ENCODE results near the gene GALNT2. TPM values are rescaled to one million over a fixed set of nuclear protein-coding genes. Genes with fewer than 3 reads are reported as not detected.

Gene GALNT2
- total RNA-seq, 1 experiment from 2014 or later, result 114 TPM

- H3K27me3 Mint-ChIP-seq (ENCODE audit: insufficient read depth, unreplicated experiment), result no peaks in the 10 kb centered on the region
- ChIA-PET POLR2A (no interaction called here), CTCF (interaction anchor here (0.6 to 3.6 kb wide), 7 partner anchors 11 to 613 kb away, joined by 3 to 16 read pairs (median 4); no protein-coding TSS in a partner anchor)
- no peak overlapping the region for H3K4me3 Mint-ChIP-seq (ENCODE audit: unreplicated experiment)
- H3K9me3 Mint-ChIP-seq (ENCODE audit: unreplicated experiment), result no peaks in the 10 kb centered on the region
- H3K36me3 Mint-ChIP-seq (ENCODE audit: insufficient read depth, unreplicated experiment), result peaks cover 33% of the 10 kb centered on the region
- no peaks in the 10 kb centered on the region for H3K4me1 Mint-ChIP-seq (ENCODE audit: insufficient read depth, unreplicated experiment)
- H3K27ac Mint-ChIP-seq (ENCODE audit: low read depth, unreplicated experiment), result no peak overlapping the region
- no peak for DNase-seq (ENCODE audit: unreplicated experiment)
- intact Hi-C loops (cut with micrococcal nuclease), result no loop called here
- no peak for TF ChIP-seq CTCF (IDR thresholded peaks at IDR 0.05; ENCODE audit: unreplicated experiment)
- BruUV-seq (replicated peaks), result no TSS peak
These were observed 204.4 kb downstream of the GALNT2 start for GRCh38 chr1:230271300-230272035.

- intact Hi-C loops (cut with micrococcal nuclease), result no loop called here
- H3K27me3 Mint-ChIP-seq (ENCODE audit: insufficient read depth, unreplicated experiment), result no peaks in the 10 kb centered on the region
- no peaks in the 10 kb centered on the region for H3K9me3 Mint-ChIP-seq (ENCODE audit: unreplicated experiment)
- no peak for TF ChIP-seq CTCF (IDR thresholded peaks at IDR 0.05; ENCODE audit: unreplicated experiment)
- POLR2A ChIA-PET, result no interaction called here
- no TSS peak for BruUV-seq (replicated peaks)
- DNase-seq (ENCODE audit: unreplicated experiment), result no peak
- peaks cover 34% of the 10 kb centered on the region for H3K36me3 Mint-ChIP-seq (ENCODE audit: insufficient read depth, unreplicated experiment)
- no peaks in the 10 kb centered on the region for H3K4me1 Mint-ChIP-seq (ENCODE audit: insufficient read depth, unreplicated experiment)
- H3K4me3 Mint-ChIP-seq (ENCODE audit: unreplicated experiment), result no peak overlapping the region
- CTCF ChIA-PET, result interaction anchor here (3.6 kb wide), 1 partner anchor 611 kb away, joined by 16 read pairs; no protein-coding TSS in a partner anchor
- no peak overlapping the region for H3K27ac Mint-ChIP-seq (ENCODE audit: low read depth, unreplicated experiment)
These were observed 205.5 kb downstream of the GALNT2 start for GRCh38 chr1:230272557-230272956.

- no TSS peak for BruUV-seq (replicated peaks)
- POLR2A ChIA-PET, result no interaction called here
- H3K27me3 Mint-ChIP-seq (ENCODE audit: insufficient read depth, unreplicated experiment), result no peaks in the 10 kb centered on the region
- no peak overlapping the region for H3K4me3 Mint-ChIP-seq (ENCODE audit: unreplicated experiment)
- no peaks in the 10 kb centered on the region for H3K4me1 Mint-ChIP-seq (ENCODE audit: insufficient read depth, unreplicated experiment)
- H3K36me3 Mint-ChIP-seq (ENCODE audit: insufficient read depth, unreplicated experiment), result peaks cover 34% of the 10 kb centered on the region
- no peak overlapping the region for H3K27ac Mint-ChIP-seq (ENCODE audit: low read depth, unreplicated experiment)
- TF ChIP-seq CTCF (IDR thresholded peaks at IDR 0.05; ENCODE audit: unreplicated experiment), result no peak
- CTCF ChIA-PET, result interaction anchor here (1.3 kb wide), 1 partner anchor 612 kb away, joined by 9 read pairs; no protein-coding TSS in a partner anchor
- intact Hi-C loops (cut with micrococcal nuclease), result no loop called here
- no peak for DNase-seq (ENCODE audit: unreplicated experiment)
- no peaks in the 10 kb centered on the region for H3K9me3 Mint-ChIP-seq (ENCODE audit: unreplicated experiment)
These were observed 206.2 kb downstream of the GALNT2 start for GRCh38 chr1:230273141-230273710.

- DNase-seq (ENCODE audit: unreplicated experiment), result no peak
- POLR2A ChIA-PET, result no interaction called here
- no TSS peak for BruUV-seq (replicated peaks)
- intact Hi-C loops (cut with micrococcal nuclease), result no loop called here
- Mint-ChIP-seq H3K4me1 (ENCODE audit: insufficient read depth, unreplicated experiment) (no peaks in the 10 kb centered on the region), H3K27ac (ENCODE audit: low read depth, unreplicated experiment) (no peak overlapping the region), H3K36me3 (ENCODE audit: insufficient read depth, unreplicated experiment) (peaks cover 44% of the 10 kb centered on the region), H3K9me3 (ENCODE audit: unreplicated experiment) (no peaks in the 10 kb centered on the region), H3K27me3 (ENCODE audit: insufficient read depth, unreplicated experiment) (no peaks in the 10 kb centered on the region), H3K4me3 (ENCODE audit: unreplicated experiment) (no peak overlapping the region)
- CTCF ChIA-PET, result interaction anchor here (0.5 to 1.3 kb wide), 3 partner anchors 13 to 1015 kb away, joined by 3 to 9 read pairs (median 4); no protein-coding TSS in a partner anchor
- TF ChIP-seq CTCF (IDR thresholded peaks at IDR 0.05; ENCODE audit: unreplicated experiment), result no peak
These were observed 207.2 kb downstream of the GALNT2 start for GRCh38 chr1:230274254-230274653.
